ENCODE measurements around the gene SLC25A30.

The SLC25A30 gene

GRCh38 chr13:45417790-45418534, at the start of gene SLC25A30:
Gene SLC25A30 (minus strand): TSS chr13:45418373. CDS start chr13:45411425, 6,948 bp downstream.
- TF ChIP-seq CTCF (IDR thresholded peaks at IDR 0.05), result no peak
- TF ChIP-seq ZFX (IDR thresholded peaks at IDR 0.05; ENCODE audit: borderline replicate concordance), result no peak
- peak within 1 kb of the TSS; percentile 87 for H3K27ac ChIP-seq

GRCh38 chr13:45466359-45466758, 48.2 kb upstream of the SLC25A30 start:
- TF ChIP-seq CTCF (IDR thresholded peaks at IDR 0.05), result no peak
- no peak for TF ChIP-seq ZFX (IDR thresholded peaks at IDR 0.05; ENCODE audit: borderline replicate concordance)
- peak overlapping the region; percentile 84; the same call in 1 of the 2 replicates for H3K27ac ChIP-seq

GRCh38 chr13:45464687-45465453, 46.7 kb upstream of the SLC25A30 start, which contains the start of gene COG3:
Gene COG3 (plus strand): TSS chr13:45464939. CDS start chr13:45465037, 98 bp downstream.
- peak within 1 kb of the TSS; percentile 84 for H3K27ac ChIP-seq
- TF ChIP-seq CTCF (IDR thresholded peaks at IDR 0.05) (peak; percentile 37), ZFX (IDR thresholded peaks at IDR 0.05; ENCODE audit: borderline replicate concordance) (no peak)

GRCh38 chr13:45464141-45464686, 46.0 kb upstream of the SLC25A30 start:
- H3K27ac ChIP-seq, result peak overlapping the region; percentile 84
- TF ChIP-seq CTCF (IDR thresholded peaks at IDR 0.05) (no peak), ZFX (IDR thresholded peaks at IDR 0.05; ENCODE audit: borderline replicate concordance) (no peak)

- no peak overlapping the region for H3K27ac ChIP-seq
- TF ChIP-seq ZFX (IDR thresholded peaks at IDR 0.05; ENCODE audit: borderline replicate concordance) (no peak), CTCF (IDR thresholded peaks at IDR 0.05) (no peak)
Measured at GRCh38 chr13:45456196-45456972, 38.2 kb upstream of the SLC25A30 start.

- no peak overlapping the region for H3K27ac ChIP-seq
- TF ChIP-seq ZFX (IDR thresholded peaks at IDR 0.05; ENCODE audit: borderline replicate concordance) (no peak), CTCF (IDR thresholded peaks at IDR 0.05) (no peak)
Measured at GRCh38 chr13:45454204-45454603, 36.0 kb upstream of the SLC25A30 start.

All from 22Rv1 (cell line).